Keratinocyte (primary cell): ENCODE data around the gene LAMB1. TPM values are rescaled to one million over a fixed set of nuclear protein-coding genes. Genes with fewer than 3 reads are reported as not detected.

Experiments used
- DNase-seq: peaks from one replicate; pipeline ENCODE4 v3.0.0-alpha.2; 2011; ENCODE audit warnings: low read depth, missing footprints, low spot score
- FAIRE-seq: peaks from 2 replicates; lab custom pipeline; 2011; peaks lifted over from hg19 to GRCh38; lab: Jason Lieb, UNC
- H2AFZ ChIP-seq: 2 replicates; pipeline ENCODE4 v1.6.0; 2012; ENCODE audit warnings: low read length, control low read depth, inconsistent platforms; ENCODE audit not compliant: control insufficient read depth
- H3K27ac ChIP-seq: 2 replicates; pipeline ENCODE4 v1.5.1; 2011; ENCODE audit warnings: low read length; ENCODE audit not compliant: control insufficient read depth, insufficient read depth
- H3K27me3 ChIP-seq: 3 replicates; pipeline ENCODE4 v1.6.0; 2011; ENCODE audit warnings: low read length; ENCODE audit not compliant: control insufficient read depth, insufficient read depth; ENCODE audit errors: extremely low read depth
- H3K36me3 ChIP-seq, 2 experiments: 2 replicates in 1 of 2; 3 replicates in 1 of 2; pipeline ENCODE4 v1.5.1; 2011; ENCODE audit warnings: low read length in 2 of 2, mild to moderate bottlenecking in 1 of 2; ENCODE audit not compliant: control insufficient read depth in 2 of 2, insufficient read depth in 2 of 2; ENCODE audit errors: extremely low read depth in 1 of 2
- H3K4me1 ChIP-seq: 3 replicates; pipeline ENCODE4 v1.5.1; 2011; ENCODE audit warnings: low read length; ENCODE audit not compliant: control insufficient read depth, insufficient read depth; ENCODE audit errors: extremely low read depth
- H3K4me2 ChIP-seq: 3 replicates; pipeline ENCODE4 v1.6.0; 2011; ENCODE audit warnings: low read depth, low read length; ENCODE audit not compliant: control insufficient read depth, insufficient read depth; ENCODE audit errors: extremely low read depth
- H3K4me3 ChIP-seq, 3 experiments: fragments of 200-600 bp in 1 of 3; sonication (generic) in 1 of 3; 2 replicates in 2 of 3; 3 replicates in 1 of 3; pipeline ENCODE4 v1.5.1; 2011 to 2016; ENCODE audit warnings: low read length in 3 of 3, mild to moderate bottlenecking in 3 of 3, control low read depth in 2 of 3, inconsistent platforms in 1 of 3, low read depth in 1 of 3, mixed read lengths in 1 of 3, mixed run types in 1 of 3, moderate library complexity in 1 of 3; ENCODE audit not compliant: control insufficient read depth in 2 of 3, insufficient read depth in 2 of 3; ENCODE audit errors: extremely low read depth in 1 of 3
- H3K79me2 ChIP-seq: 2 replicates; pipeline ENCODE4 v1.6.0; 2012; ENCODE audit warnings: low read length; ENCODE audit not compliant: control insufficient read depth, insufficient read depth
- H3K9ac ChIP-seq: 3 replicates; pipeline ENCODE4 v1.6.0; 2011; ENCODE audit warnings: low read length; ENCODE audit not compliant: control insufficient read depth, insufficient read depth; ENCODE audit errors: extremely low read depth
- H3K9me1 ChIP-seq: 3 replicates; pipeline ENCODE4 v1.6.0; 2011; ENCODE audit warnings: low read length; ENCODE audit not compliant: control insufficient read depth, insufficient read depth; ENCODE audit errors: extremely low read depth
- H3K9me3 ChIP-seq: 2 replicates; pipeline ENCODE4 v1.5.1; 2012; ENCODE audit warnings: low read depth, low read length; ENCODE audit not compliant: control insufficient read depth
- H4K20me1 ChIP-seq: 3 replicates; pipeline ENCODE4 v1.6.0; 2011; ENCODE audit warnings: low read length; ENCODE audit not compliant: control insufficient read depth, insufficient read depth; ENCODE audit errors: extremely low read depth
- EZH2 ChIP-seq: IDR thresholded peaks from one replicate; pipeline ENCODE4 v1.6.1; 2012; ENCODE audit warnings: inconsistent platforms, mild to moderate bottlenecking, low read length, moderate library complexity
- dilution Hi-C: fragments of 300-500 bp; cut with MboI; formaldehyde crosslinking; loops from one replicate; pipeline ENCODE4 v1.7.0; 2020; ENCODE audit warnings: low sequenced_read_pairs; ENCODE audit not compliant: extremely low pct_ligation_motif_present
- polyA plus RNA-seq, 5 experiments: library from polyadenylated mRNA; depleted of rRNA in 3 of 5; stranded (reverse) in 3 of 5; stranded (forward) in 1 of 5; unstranded in 1 of 5; fragments of >200 nt; gene quantifications; 1 replicate in 1 of 5; 2 replicates in 3 of 5; 3 replicates in 1 of 5; pipeline versions ENCODE4 v1.2.1 to v1.2.3, GENCODE V29; 2011 to 2012; ENCODE audit warnings: missing spikeins in 2 of 5, low read depth in 1 of 5, low replicate concordance in 1 of 5
- TF ChIP-seq, protein P1 (sequence below), 3 experiments: IDR thresholded peaks in 1 of 3; conservative IDR thresholded peaks in 1 of 3; optimal IDR thresholded peaks in 1 of 3; 2 replicates in 2 of 3; 3 replicates in 1 of 3; pipeline versions ENCODE3 to v1.5.1; 2011; ENCODE audit warnings: low read length in 3 of 3, mild to moderate bottlenecking in 3 of 3, moderate library complexity in 2 of 3, control low read depth in 1 of 3, inconsistent platforms in 1 of 3; ENCODE audit not compliant: insufficient read depth in 2 of 3; ENCODE audit errors: extremely low read depth in 1 of 3

Gene LAMB1
- polyA plus RNA-seq, 1 donor (not counting 4 experiments of a cell fraction or from before 2014, with no cell fraction given), result 97.9 TPM

DNA sequence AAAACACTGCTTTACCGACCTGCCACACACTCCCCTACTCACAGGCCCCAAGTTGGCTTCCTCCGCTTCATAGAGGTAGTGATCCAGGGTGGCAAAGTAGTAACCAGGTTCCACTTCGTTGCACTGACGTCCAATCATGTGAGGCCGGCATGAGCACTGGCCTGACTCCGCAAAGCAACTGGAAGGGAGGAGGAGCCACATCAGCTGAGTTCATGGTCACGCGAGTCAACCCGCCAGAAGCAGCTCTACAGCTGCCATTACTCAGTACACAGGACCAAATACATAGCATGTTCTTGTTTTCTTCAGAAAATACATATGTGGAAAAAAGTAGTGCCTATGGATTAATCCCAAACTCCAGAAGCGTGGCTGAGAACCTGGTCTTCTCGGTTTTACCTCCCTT lies 38.5 kb downstream of the LAMB1 start:
- no peaks in the 10 kb centered on the region for H4K20me1 ChIP-seq
- dilution Hi-C loops, result no loop called here
- FAIRE-seq, result no peak

DNA sequence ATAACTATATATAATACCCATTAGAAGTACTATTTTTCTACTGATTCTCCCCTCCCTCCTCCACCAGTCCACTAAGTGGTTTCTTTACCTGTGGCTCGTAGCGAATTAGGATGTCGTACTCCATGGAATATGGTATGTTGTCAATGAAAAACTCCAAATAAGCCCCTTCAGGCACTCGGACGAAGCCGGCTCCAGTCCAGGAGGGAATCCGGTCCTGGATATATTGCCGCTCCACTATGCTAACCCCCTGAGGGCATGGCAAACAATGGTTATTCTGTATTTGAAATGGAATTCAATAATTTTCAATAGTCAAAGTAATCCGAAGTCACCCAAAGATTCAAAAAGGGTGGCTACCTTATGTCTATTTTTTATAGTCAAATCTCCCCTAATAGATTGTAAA lies 40.1 kb downstream of the LAMB1 start:
- dilution Hi-C loops, result no loop called here
- H3K27ac ChIP-seq, result no peak overlapping the region
- H3K9me3 ChIP-seq, result no peaks in the 10 kb centered on the region
- H3K4me2 ChIP-seq, result no peak overlapping the region
- no peaks in the 10 kb centered on the region for H3K27me3 ChIP-seq
- no peak overlapping the region for H3K4me3 ChIP-seq
- H3K4me1 ChIP-seq, result peaks cover 6% of the 10 kb centered on the region
- peaks cover 1% of the 10 kb centered on the region for H3K79me2 ChIP-seq
- TF ChIP-seq, protein P1, sequence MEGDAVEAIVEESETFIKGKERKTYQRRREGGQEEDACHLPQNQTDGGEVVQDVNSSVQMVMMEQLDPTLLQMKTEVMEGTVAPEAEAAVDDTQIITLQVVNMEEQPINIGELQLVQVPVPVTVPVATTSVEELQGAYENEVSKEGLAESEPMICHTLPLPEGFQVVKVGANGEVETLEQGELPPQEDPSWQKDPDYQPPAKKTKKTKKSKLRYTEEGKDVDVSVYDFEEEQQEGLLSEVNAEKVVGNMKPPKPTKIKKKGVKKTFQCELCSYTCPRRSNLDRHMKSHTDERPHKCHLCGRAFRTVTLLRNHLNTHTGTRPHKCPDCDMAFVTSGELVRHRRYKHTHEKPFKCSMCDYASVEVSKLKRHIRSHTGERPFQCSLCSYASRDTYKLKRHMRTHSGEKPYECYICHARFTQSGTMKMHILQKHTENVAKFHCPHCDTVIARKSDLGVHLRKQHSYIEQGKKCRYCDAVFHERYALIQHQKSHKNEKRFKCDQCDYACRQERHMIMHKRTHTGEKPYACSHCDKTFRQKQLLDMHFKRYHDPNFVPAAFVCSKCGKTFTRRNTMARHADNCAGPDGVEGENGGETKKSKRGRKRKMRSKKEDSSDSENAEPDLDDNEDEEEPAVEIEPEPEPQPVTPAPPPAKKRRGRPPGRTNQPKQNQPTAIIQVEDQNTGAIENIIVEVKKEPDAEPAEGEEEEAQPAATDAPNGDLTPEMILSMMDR (optimal IDR thresholded peaks at IDR 0.05 in 1 of 3, IDR thresholded peaks at IDR 0.05 in 1 of 3, conservative IDR thresholded peaks at IDR 0.05 in 1 of 3; ENCODE audit: extremely low read depth in 1 of 3, insufficient read depth in 2 of 3, low read length in 3 of 3), result no peak
- no peak for TF ChIP-seq EZH2
- no peaks in the 10 kb centered on the region for H4K20me1 ChIP-seq
- no peak for DNase-seq
- peaks cover 29 to 50% of the 10 kb centered on the region in 2 experiments for H3K36me3 ChIP-seq
- H3K9ac ChIP-seq, result no peak overlapping the region
- H2AFZ ChIP-seq, result no peak overlapping the region
- no peak for FAIRE-seq
- H3K9me1 ChIP-seq, result no peaks in the 10 kb centered on the region

More for the DNA sequence above, 38.5 kb downstream of the LAMB1 start:
- H3K36me3 ChIP-seq, result peaks cover 25 to 38% of the 10 kb centered on the region in 2 experiments
- no peak for DNase-seq
- H3K4me1 ChIP-seq, result peaks cover 3% of the 10 kb centered on the region
- H3K9ac ChIP-seq, result no peak overlapping the region
- peaks cover 3% of the 10 kb centered on the region for H3K79me2 ChIP-seq
- TF ChIP-seq EZH2, result no peak
- TF ChIP-seq, protein P1 (optimal IDR thresholded peaks at IDR 0.05 in 1 of 3, IDR thresholded peaks at IDR 0.05 in 1 of 3, conservative IDR thresholded peaks at IDR 0.05 in 1 of 3; ENCODE audit: extremely low read depth in 1 of 3, insufficient read depth in 2 of 3, low read length in 3 of 3), result no peak
- no peak overlapping the region for H3K27ac ChIP-seq
- H3K9me3 ChIP-seq, result no peaks in the 10 kb centered on the region
- H3K4me2 ChIP-seq, result no peak overlapping the region
- no peaks in the 10 kb centered on the region for H3K27me3 ChIP-seq
- no peaks in the 10 kb centered on the region for H3K9me1 ChIP-seq
- no peak overlapping the region for H2AFZ ChIP-seq
- H3K4me3 ChIP-seq, result no peak overlapping the region
